Activated B cell treated with CpG ODN at 0.5 μM for 24 hours (primary cell): Measurements from ENCODE around the gene CYP1A1. TPM values are rescaled to one million over a fixed set of nuclear protein-coding genes. Genes with fewer than 3 reads are reported as not detected.
A peak's percentile ranks its signal among the peaks of the same experiment; 100 is the strongest.

Experiments
- ATAC-seq: fragments of 200-7000 bp; cut with Tn5 transposase; one replicate; pipeline ENCODE4 v1.10.0; 2021; ENCODE audit warnings: low read depth, mild to moderate bottlenecking, moderate library complexity
- CTCF ChIA-PET: fragments of 350-600 bp; sonication (Branson Sonifier 250); formaldehyde crosslinking; loops from one replicate; lab custom pipeline; 2021; ENCODE audit warnings: antibody characterized with exemption; lab: Charles Lee
- POLR2A ChIA-PET: fragments of 350-600 bp; sonication (Branson Sonifier 250); formaldehyde crosslinking; loops from one replicate; lab custom pipeline; 2021; ENCODE audit warnings: antibody characterized with exemption; lab: Charles Lee
- DNase-seq: peaks from one replicate; pipeline ENCODE4 v3.0.0; 2022
- H3K27ac Mint-ChIP-seq: one replicate; pipeline ENCODE4 v1.8.0; 2020; ENCODE audit warnings: mixed read lengths
- H3K27me3 Mint-ChIP-seq: one replicate; pipeline ENCODE4 v1.8.0; 2021; ENCODE audit warnings: mixed read lengths
- H3K36me3 Mint-ChIP-seq: one replicate; pipeline ENCODE4 v1.8.0; 2021; ENCODE audit warnings: low read depth, mixed read lengths
- H3K4me1 Mint-ChIP-seq: one replicate; pipeline ENCODE4 v1.8.0; 2021; ENCODE audit warnings: mixed read lengths
- H3K4me3 Mint-ChIP-seq: one replicate; pipeline ENCODE4 v1.8.0; 2020; ENCODE audit warnings: mild to moderate bottlenecking, mixed read lengths
- H3K9me3 Mint-ChIP-seq: one replicate; pipeline ENCODE4 v1.8.0; 2020; ENCODE audit warnings: mixed read lengths
- CTCF ChIP-seq: fragments of 200-600 bp; IDR thresholded peaks from one replicate; pipeline ENCODE4 v1.8.0; 2022; ENCODE audit warnings: antibody characterized with exemption, mild to moderate bottlenecking
- intact Hi-C: fragments of 100-400 bp; cut with micrococcal nuclease; formaldehyde crosslinking; loops from one replicate; pipeline ENCODE4 v1.15.1; 2024
- total RNA-seq: library from RNA; stranded (reverse); gene quantifications from 2 replicates; pipeline ENCODE4 v1.2.3, GENCODE V29; 2022

The CYP1A1 gene
- total RNA-seq, 1 donor from 2014 or later = 0.49 TPM

GRCh38 chr15:74709011-74709410 lies 16.3 kb downstream of the CYP1A1 start:
- H3K4me1 Mint-ChIP-seq = no peaks in the 10 kb centered on the region
- DNase-seq = no peak
- intact Hi-C loops = no loop called here
- H3K27ac Mint-ChIP-seq = no peak overlapping the region
- no peak overlapping the region for H3K4me3 Mint-ChIP-seq
- POLR2A ChIA-PET = interaction anchor here (0.6 kb wide), 2 partner anchors 16 to 46 kb away, joined by 3 read pairs; no protein-coding TSS in a partner anchor
- H3K36me3 Mint-ChIP-seq = no peaks in the 10 kb centered on the region
- no peak for ATAC-seq
- no peaks in the 10 kb centered on the region for H3K9me3 Mint-ChIP-seq
- TF ChIP-seq CTCF = no peak
- CTCF ChIA-PET = no interaction called here
- H3K27me3 Mint-ChIP-seq = peaks cover 26% of the 10 kb centered on the region

GRCh38 chr15:74696808-74697207 lies 28.5 kb downstream of the CYP1A1 start:
- Mint-ChIP-seq H3K27ac (peak overlapping the region; percentile 91), H3K36me3 (peaks cover 8% of the 10 kb centered on the region), H3K27me3 (peaks cover 4% of the 10 kb centered on the region), H3K4me1 (peaks cover 39% of the 10 kb centered on the region), H3K4me3 (peak overlapping the region; percentile 99), H3K9me3 (no peaks in the 10 kb centered on the region)
- intact Hi-C loops = loop anchor here (2.0 to 10.0 kb wide), 4 partner anchors 28 to 240 kb away; partner anchors contain the start of genes COX5A, CYP1A1 and UBL7
- no peak for TF ChIP-seq CTCF
- ChIA-PET CTCF (no interaction called here), POLR2A (no interaction called here)
- DNase-seq (no peak), ATAC-seq (no peak)

- Mint-ChIP-seq H3K4me1 (peaks cover 39% of the 10 kb centered on the region), H3K27me3 (no peaks in the 10 kb centered on the region), H3K9me3 (no peaks in the 10 kb centered on the region), H3K4me3 (peak overlapping the region; percentile 99), H3K27ac (peak overlapping the region; percentile 91), H3K36me3 (peaks cover 8% of the 10 kb centered on the region)
- POLR2A ChIA-PET = interaction anchor here (0.8 to 1.6 kb wide), 2 partner anchors 85 to 156 kb away, joined by 5 to 6 read pairs; partner anchors contain the start of genes ARID3B and CSK
- intact Hi-C loops = loop anchor here (2.0 to 10.0 kb wide), 4 partner anchors 28 to 241 kb away; partner anchors contain the start of genes COX5A, CYP1A1 and UBL7
- CTCF ChIA-PET = no interaction called here
- DNase-seq (no peak), ATAC-seq (no peak)
- TF ChIP-seq CTCF = no peak
Observed at GRCh38 chr15:74696398-74696729, 29.0 kb downstream of the CYP1A1 start.

GRCh38 chr15:74695597-74696397 lies 29.5 kb downstream of the CYP1A1 start, which contains the start of gene EDC3:
EDC3 (minus strand) TSS chr15:74696024; CDS start chr15:74675124, 20,900 bp downstream.
- DNase-seq (peak; percentile 80), ATAC-seq (peak; percentile 93)
- H3K27me3 Mint-ChIP-seq = no peaks in the 10 kb centered on the region
- H3K4me3 Mint-ChIP-seq = peak within 1 kb of the TSS; percentile 99
- intact Hi-C loops = loop anchor here (2.0 to 10.0 kb wide), 4 partner anchors 29 to 242 kb away; partner anchors contain the start of genes COX5A, CYP1A1 and UBL7
- H3K36me3 Mint-ChIP-seq = peaks cover 8% of the 10 kb centered on the region
- POLR2A ChIA-PET = interaction anchor here (0.6 to 1.6 kb wide), 4 partner anchors 86 to 211 kb away, joined by 4 to 6 read pairs (median 5); partner anchors contain the start of genes ARID3B, CSK and FAM219B
- TF ChIP-seq CTCF = no peak
- peaks cover 39% of the 10 kb centered on the region for H3K4me1 Mint-ChIP-seq
- H3K9me3 Mint-ChIP-seq = no peaks in the 10 kb centered on the region
- H3K27ac Mint-ChIP-seq = peak within 1 kb of the TSS; percentile 91
- CTCF ChIA-PET = no interaction called here

- Mint-ChIP-seq H3K27ac (no peak overlapping the region), H3K27me3 (no peaks in the 10 kb centered on the region), H3K36me3 (peaks cover 8% of the 10 kb centered on the region), H3K9me3 (no peaks in the 10 kb centered on the region), H3K4me3 (no peak overlapping the region), H3K4me1 (peaks cover 42% of the 10 kb centered on the region)
- intact Hi-C loops = loop anchor here (10.0 kb wide), 2 partner anchors 72 to 228 kb away; partner anchors contain the start of gene UBL7
- no peak for TF ChIP-seq CTCF
- ChIA-PET POLR2A (interaction anchor here (0.7 kb wide), 1 partner anchor 17 kb away, joined by 3 read pairs; no protein-coding TSS in a partner anchor), CTCF (no interaction called here)
- no peak for DNase-seq
- ATAC-seq = no peak
Observed at GRCh38 chr15:74692327-74692726, 33.0 kb downstream of the CYP1A1 start.
